PC-9 (cell line): Measurements from ENCODE around the gene TSHZ2. TPM values are rescaled to one million over a fixed set of nuclear protein-coding genes. Genes with fewer than 3 reads are reported as not detected.

ENCODE experiments used
- BruUV-seq: library from RNA; stranded (reverse); fragments of 400-500 nt; replicated peaks from 2 replicates; lab custom pipeline; 2021; lab: Mats Ljungman, UMichigan
- CTCF ChIA-PET: fragments of 300-600 bp; sonication (Branson Sonifier 250); formaldehyde crosslinking; loops from one replicate; lab custom pipeline; 2022; ENCODE audit warnings: antibody characterized with exemption; lab: Charles Lee
- POLR2A ChIA-PET: fragments of 300-600 bp; sonication (Branson Sonifier 250); formaldehyde crosslinking; loops from one replicate; lab custom pipeline; 2022; ENCODE audit warnings: antibody characterized with exemption; ENCODE audit not compliant: unreplicated experiment; lab: Charles Lee
- DNase-seq, 2 experiments: peaks; one replicate each; pipeline versions ENCODE4 v3.0.0 to v3.0.0-alpha.2; 2015 to 2022; ENCODE audit warnings: mixed read lengths in 1 of 2
- H2AFZ ChIP-seq: fragments of 200-600 bp; sonication (generic); 2 replicates; pipeline ENCODE4 v1.8.1; 2017; ENCODE audit warnings: antibody characterized with exemption
- H3F3A ChIP-seq: fragments of 200-600 bp; sonication (generic); 2 replicates; pipeline ENCODE4 v1.8.1; 2017; ENCODE audit warnings: antibody characterized with exemption, mild to moderate bottlenecking, low read depth; ENCODE audit not compliant: insufficient read depth
- H3K27ac ChIP-seq: fragments of 200-600 bp; sonication (generic); 2 replicates; pipeline ENCODE4 v1.6.1; 2016; ENCODE audit warnings: mixed run types
- H3K27me3 ChIP-seq: fragments of 200-600 bp; sonication (generic); 2 replicates; pipeline ENCODE4 v1.6.1; 2016; ENCODE audit warnings: low read depth, mixed run types; ENCODE audit not compliant: insufficient read depth
- H3K36me3 ChIP-seq: fragments of 200-600 bp; sonication (generic); 2 replicates; pipeline ENCODE4 v1.6.1; 2016; ENCODE audit warnings: low read depth, mixed run types
- H3K4me1 ChIP-seq: fragments of 200-600 bp; sonication (generic); replicated peaks from 2 replicates; pipeline ENCODE4 v1.6.1; 2016; ENCODE audit warnings: mixed run types; ENCODE audit not compliant: insufficient read depth
- H3K4me2 ChIP-seq: fragments of 200-600 bp; sonication (generic); 2 replicates; pipeline ENCODE4 v1.6.1; 2017; ENCODE audit warnings: mixed run types
- H3K4me3 ChIP-seq: fragments of 200-600 bp; sonication (generic); 2 replicates; pipeline ENCODE4 v1.6.1; 2016; ENCODE audit warnings: mixed run types
- H3K79me2 ChIP-seq: fragments of 200-600 bp; sonication (generic); 2 replicates; pipeline ENCODE4 v1.6.1; 2017; ENCODE audit warnings: low read depth, mixed run types
- H3K9me2 ChIP-seq: fragments of 200-600 bp; sonication (generic); 2 replicates; pipeline ENCODE4 v1.8.1; 2017; ENCODE audit warnings: mild to moderate bottlenecking; ENCODE audit not compliant: insufficient read depth
- H3K9me3 ChIP-seq: fragments of 200-600 bp; sonication (generic); 2 replicates; pipeline ENCODE4 v1.8.1; 2016; ENCODE audit warnings: low read depth; ENCODE audit not compliant: insufficient read depth
- H4K20me1 ChIP-seq: fragments of 200-600 bp; sonication (generic); 2 replicates; pipeline ENCODE4 v1.8.1; 2017; ENCODE audit not compliant: insufficient read depth
- CTCF ChIP-seq: fragments of 200-600 bp; sonication (generic); conservative IDR thresholded peaks from 2 replicates; pipeline ENCODE4 v1.6.1; 2017; ENCODE audit warnings: mixed run types, antibody characterized with exemption, mild to moderate bottlenecking, moderate library complexity
- EZH2 ChIP-seq: fragments of 200-600 bp; sonication (generic); IDR thresholded peaks from 2 replicates; pipeline ENCODE4 v1.8.0; 2017; ENCODE audit warnings: antibody characterized with exemption, low read depth
- intact Hi-C: fragments of 100-400 bp; cut with micrococcal nuclease; formaldehyde crosslinking; loops from one replicate; pipeline ENCODE4 v1.10.0; 2022; ENCODE audit not compliant: unreplicated experiment
- total RNA-seq: library from RNA; stranded (reverse); gene quantifications from 2 replicates; pipeline ENCODE4 v1.2.3, GENCODE V29; 2021

The TSHZ2 gene
- total RNA-seq, 1 experiment from 2014 or later, result not detected

DNA sequence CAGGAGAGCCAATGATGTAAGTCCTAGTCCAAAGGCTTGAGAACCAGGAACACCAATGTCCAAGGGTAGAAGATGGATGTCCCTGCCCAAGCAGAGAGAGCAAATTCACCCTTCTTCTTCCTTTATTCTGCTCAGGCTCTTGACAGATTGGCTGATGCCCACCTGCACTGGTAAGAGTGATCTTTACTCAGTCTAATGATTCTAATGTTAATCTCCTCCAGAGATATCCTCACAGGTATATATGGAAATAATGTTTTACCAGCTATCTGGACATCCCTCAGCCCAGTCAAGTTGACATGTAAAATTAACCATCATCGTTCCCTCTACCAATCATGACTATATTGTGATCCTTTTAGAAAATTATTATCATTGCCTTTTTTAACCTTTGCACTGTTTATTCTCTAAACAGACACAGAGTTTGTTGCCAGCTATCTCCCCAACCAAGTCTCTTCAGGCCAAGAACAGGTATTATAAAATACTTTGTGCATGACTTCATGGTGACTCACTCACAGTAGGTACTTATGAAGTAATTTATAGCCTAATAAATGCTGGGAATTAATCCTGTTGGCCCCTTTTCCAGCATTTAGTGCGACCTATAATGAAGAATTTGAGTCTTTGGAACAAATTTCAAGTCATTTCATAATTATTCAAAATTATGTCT is 26.2 kb upstream of the TSHZ2 start:
- Histone ChIP-seq H3K9me2 (no peaks in the 10 kb centered on the region), H3K9me3 (0 out of 2 replicates have a peak, but pooled peaks cover 4% of the 10 kb centered on the region), H3K27ac (no peak overlapping the region), H3K36me3 (no peaks in the 10 kb centered on the region), H3K4me1 (no peaks in the 10 kb centered on the region), H2AFZ (no peak overlapping the region), H3F3A (no peaks in the 10 kb centered on the region), H3K27me3 (peaks cover 3% of the 10 kb centered on the region; the same call in 1 of the 2 replicates), H3K4me3 (no peak overlapping the region), H3K79me2 (no peaks in the 10 kb centered on the region), H4K20me1 (no peaks in the 10 kb centered on the region), H3K4me2 (no peak overlapping the region)
- no TSS peak for BruUV-seq
- ChIA-PET POLR2A (no interaction called here), CTCF (no interaction called here)
- TF ChIP-seq CTCF, result no peak
- TF ChIP-seq EZH2, result no peak
- intact Hi-C loops, result no loop called here
- DNase-seq, result no peak

DNA sequence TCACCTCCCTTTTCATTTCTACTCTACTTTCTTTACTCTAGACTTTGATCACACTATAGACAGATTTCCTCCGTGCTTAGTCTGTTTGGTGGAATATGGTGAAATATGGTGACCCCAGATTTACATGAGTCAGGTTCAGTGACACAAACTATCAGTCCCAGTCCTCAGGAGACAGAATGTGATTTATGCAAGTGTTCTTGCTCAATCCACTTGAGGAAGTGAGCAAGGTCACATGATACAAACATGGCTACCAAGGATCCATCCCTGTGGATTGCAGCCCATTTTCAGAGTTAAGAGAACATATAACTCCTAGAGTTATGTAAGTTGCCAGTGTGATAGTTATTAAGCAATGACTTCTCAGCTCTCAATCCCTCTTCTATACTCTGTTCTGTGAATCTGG is 23.7 kb upstream of the TSHZ2 start:
- Histone ChIP-seq H3K4me2 (no peak overlapping the region), H3K36me3 (no peaks in the 10 kb centered on the region), H3K9me3 (no peaks in the 10 kb centered on the region), H3K9me2 (no peaks in the 10 kb centered on the region), H4K20me1 (no peaks in the 10 kb centered on the region), H3K4me3 (no peak overlapping the region), H3K79me2 (no peaks in the 10 kb centered on the region), H3F3A (no peaks in the 10 kb centered on the region), H3K27me3 (no peaks in the 10 kb centered on the region), H3K27ac (no peak overlapping the region), H3K4me1 (no peaks in the 10 kb centered on the region), H2AFZ (no peak overlapping the region)
- CTCF ChIA-PET, result interaction anchor here (0.7 kb wide), 1 partner anchor 1985 kb away, joined by 3 read pairs; no protein-coding TSS in a partner anchor
- intact Hi-C loops, result no loop called here
- POLR2A ChIA-PET, result no interaction called here
- BruUV-seq, result no TSS peak
- TF ChIP-seq EZH2 (no peak), CTCF (no peak)
- DNase-seq, result no peak

DNA sequence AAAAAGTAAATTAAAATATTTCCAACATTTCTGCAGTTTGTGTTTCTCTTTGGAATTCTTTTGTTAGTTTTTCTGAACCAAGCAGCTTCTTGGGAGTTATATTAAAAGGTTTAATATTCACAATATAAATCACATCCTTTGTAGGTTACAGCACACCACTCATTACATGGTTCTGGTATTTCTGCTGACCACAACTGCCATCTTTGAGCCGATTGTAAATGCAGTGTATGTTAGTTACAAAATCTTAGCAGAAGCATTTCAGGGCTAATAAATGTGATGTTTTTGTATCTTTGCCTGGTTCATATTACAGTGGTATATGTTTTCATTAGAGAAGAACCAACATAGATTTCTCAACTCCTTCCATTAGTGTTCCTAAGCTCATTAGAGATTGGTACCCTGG is 19.1 kb upstream of the TSHZ2 start:
- H3K4me2 ChIP-seq, result no peak overlapping the region
- H3K36me3 ChIP-seq, result no peaks in the 10 kb centered on the region
- no peaks in the 10 kb centered on the region for H3K4me1 ChIP-seq
- H3F3A ChIP-seq, result no peaks in the 10 kb centered on the region
- H3K4me3 ChIP-seq, result no peak overlapping the region
- H3K9me2 ChIP-seq, result no peaks in the 10 kb centered on the region
- H4K20me1 ChIP-seq, result no peaks in the 10 kb centered on the region
- no peaks in the 10 kb centered on the region for H3K27me3 ChIP-seq
- no peak for DNase-seq
- ChIA-PET POLR2A (no interaction called here), CTCF (no interaction called here)
- intact Hi-C loops, result no loop called here
- no peak overlapping the region for H2AFZ ChIP-seq
- no peak overlapping the region for H3K27ac ChIP-seq
- no peaks in the 10 kb centered on the region for H3K79me2 ChIP-seq
- H3K9me3 ChIP-seq, result no peaks in the 10 kb centered on the region
- no TSS peak for BruUV-seq
- no peak for TF ChIP-seq CTCF
